HL-60 (cell line): Measurements from ENCODE around the gene MANSC4.
A peak's percentile ranks its signal among the peaks of the same experiment; 100 is the strongest.

ENCODE experiments used
- DNase-seq, 2 experiments: peaks; one replicate each; pipeline ENCODE4 v3.0.0-alpha.2; 2010 to 2020; ENCODE audit warnings: low read depth in 1 of 2, low spot score in 1 of 2
- H3K27ac ChIP-seq: fragments of 250-450 bp; sonication (Bioruptor Pico); replicated peaks from 2 replicates; pipeline ENCODE4 v1.5.1; 2020; ENCODE audit warnings: mild to moderate bottlenecking, moderate library complexity
- H3K27me3 ChIP-seq: fragments of 250-450 bp; sonication (Bioruptor Pico); 2 replicates; pipeline ENCODE4 v1.5.1; 2021; ENCODE audit warnings: mild to moderate bottlenecking, moderate library complexity; ENCODE audit not compliant: insufficient read depth, poor library complexity, severe bottlenecking
- H3K4me3 ChIP-seq: replicated peaks from 2 replicates; pipeline ENCODE4 v1.5.1; 2011; ENCODE audit warnings: mild to moderate bottlenecking, control low read depth, low read length; ENCODE audit not compliant: insufficient read depth
- CTCF ChIP-seq: IDR thresholded peaks from one replicate; pipeline ENCODE4 v1.5.1; 2011; ENCODE audit warnings: low read length, control low read depth, inconsistent platforms; ENCODE audit not compliant: insufficient read depth
- GABPA ChIP-seq: IDR thresholded peaks from 2 replicates; pipeline ENCODE4 v1.6.1; 2012; ENCODE audit warnings: low read depth
- POLR2AphosphoS5 ChIP-seq: IDR thresholded peaks from 2 replicates; pipeline ENCODE4 v1.6.1; 2012; ENCODE audit warnings: low read depth
- REST ChIP-seq: IDR thresholded peaks from 2 replicates; pipeline ENCODE4 v1.6.1; 2012; ENCODE audit warnings: low read depth; ENCODE audit not compliant: insufficient replicate concordance
- SPI1 ChIP-seq: IDR thresholded peaks from 2 replicates; pipeline ENCODE4 v1.6.1; 2012; ENCODE audit warnings: low read depth, mild to moderate bottlenecking, borderline replicate concordance

The MANSC4 gene

GRCh38 chr12:27732281-27732680, 47.8 kb downstream of the MANSC4 start:
- Histone ChIP-seq H3K27me3 (no peaks in the 10 kb centered on the region), H3K27ac (no peak overlapping the region), H3K4me3 (no peak overlapping the region)
- TF ChIP-seq POLR2AphosphoS5 = no peak
- TF ChIP-seq GABPA = no peak
- no peak for TF ChIP-seq CTCF
- TF ChIP-seq SPI1 = no peak
- no peak for TF ChIP-seq REST
- DNase-seq = peak in 1 of 2 experiments; percentile 25

GRCh38 chr12:27730097-27730588, 49.9 kb downstream of the MANSC4 start:
- DNase-seq = no peak
- TF ChIP-seq GABPA (no peak), SPI1 (no peak), POLR2AphosphoS5 (no peak), REST (no peak), CTCF (no peak)
- Histone ChIP-seq H3K4me3 (no peak overlapping the region), H3K27me3 (no peaks in the 10 kb centered on the region), H3K27ac (no peak overlapping the region)

GRCh38 chr12:27723212-27723611, 56.8 kb downstream of the MANSC4 start:
- TF ChIP-seq REST (no peak), GABPA (no peak), SPI1 (no peak), CTCF (no peak), POLR2AphosphoS5 (no peak)
- H3K27me3 ChIP-seq = no peaks in the 10 kb centered on the region
- no peak for DNase-seq
- no peak overlapping the region for H3K27ac ChIP-seq
- H3K4me3 ChIP-seq = no peak overlapping the region
